A673 (cell line): ENCODE measurements around the gene AFAP1L1. TPM values are rescaled to one million over a fixed set of nuclear protein-coding genes. Genes with fewer than 3 reads are reported as not detected.
"Not testable (repeated sequence)": the region's sequence is repeated elsewhere in the genome, so short reads cannot be mapped to it uniquely, and the experiment has no call there.

Experiments used
- BruUV-seq: library from RNA; stranded (reverse); fragments of 400-500 nt; replicated peaks from 2 replicates; lab custom pipeline; 2021; lab: Mats Ljungman, UMichigan
- CTCF ChIA-PET: fragments of 300-600 bp; sonication (Branson Sonifier 250); formaldehyde crosslinking; loops from one replicate; lab custom pipeline; 2022; ENCODE audit warnings: antibody characterized with exemption; lab: Charles Lee
- POLR2A ChIA-PET: fragments of 300-600 bp; sonication (Branson Sonifier 250); formaldehyde crosslinking; loops from one replicate; lab custom pipeline; 2022; ENCODE audit warnings: antibody characterized with exemption; ENCODE audit not compliant: low non-redundant PET; lab: Charles Lee
- DNase-seq: peaks from one replicate; pipeline ENCODE4 v3.0.0-alpha.2; 2015; ENCODE audit warnings: low spot score
- H3K27ac ChIP-seq: fragments of 200-600 bp; sonication (generic); 2 replicates; pipeline ENCODE4 v1.5.1; 2016; ENCODE audit warnings: mixed run types, low read depth, mild to moderate bottlenecking, mixed read lengths, antibody characterized with exemption, low read length; ENCODE audit not compliant: poor library complexity, severe bottlenecking
- H3K27me3 ChIP-seq: fragments of 200-600 bp; sonication (generic); replicated peaks from 2 replicates; pipeline ENCODE4 v1.6.1; 2017; ENCODE audit warnings: mixed run types, low read depth, mild to moderate bottlenecking, mixed read lengths, antibody characterized with exemption, low read length; ENCODE audit not compliant: insufficient read depth, poor library complexity
- H3K36me3 ChIP-seq: fragments of 200-600 bp; sonication (generic); 2 replicates; pipeline ENCODE4 v1.6.1; 2016; ENCODE audit warnings: mixed run types, mild to moderate bottlenecking, mixed read lengths, antibody characterized with exemption, low read length; ENCODE audit not compliant: insufficient read depth, poor library complexity, severe bottlenecking
- H3K4me1 ChIP-seq: fragments of 200-600 bp; sonication (generic); 2 replicates; pipeline ENCODE4 v1.6.1; 2017; ENCODE audit warnings: mixed run types, mild to moderate bottlenecking, mixed read lengths, antibody characterized with exemption, low read length; ENCODE audit not compliant: insufficient read depth, poor library complexity, severe bottlenecking
- H3K4me3 ChIP-seq: fragments of 200-600 bp; sonication (generic); 2 replicates; pipeline ENCODE4 v1.5.1; 2016; ENCODE audit warnings: low read depth, mixed run types, mild to moderate bottlenecking, mixed read lengths, low read length; ENCODE audit not compliant: poor library complexity, severe bottlenecking
- H3K9me3 ChIP-seq: fragments of 200-600 bp; sonication (generic); 2 replicates; pipeline ENCODE4 v1.6.1; 2016; ENCODE audit warnings: mixed run types, low read depth, mild to moderate bottlenecking, mixed read lengths, antibody characterized with exemption, low read length; ENCODE audit not compliant: poor library complexity, severe bottlenecking
- EZH2 ChIP-seq: fragments of 200-600 bp; sonication (generic); IDR thresholded peaks from 2 replicates; pipeline ENCODE4 v1.6.1; 2017; ENCODE audit warnings: borderline replicate concordance, low read depth, mild to moderate bottlenecking, mixed read lengths, antibody characterized with exemption, low read length; ENCODE audit not compliant: poor library complexity, severe bottlenecking
- intact Hi-C: fragments of 100-400 bp; cut with micrococcal nuclease; formaldehyde crosslinking; loops from one replicate; pipeline ENCODE4 v1.10.0; 2022; ENCODE audit not compliant: unreplicated experiment
- total RNA-seq: library from RNA; stranded (reverse); gene quantifications from 2 replicates; pipeline ENCODE4 v1.2.3, GENCODE V29; 2021
- TF ChIP-seq, protein P1 (sequence below): fragments of 300-800, 200-600 bp; sonication (generic); conservative IDR thresholded peaks from 2 replicates; pipeline ENCODE4 v1.5.1; 2017; ENCODE audit warnings: low read depth, mild to moderate bottlenecking, antibody characterized with exemption, low read length, moderate library complexity, mixed read lengths

The AFAP1L1 gene
- total RNA-seq, 1 experiment from 2014 or later = 0.21 TPM

DNA sequence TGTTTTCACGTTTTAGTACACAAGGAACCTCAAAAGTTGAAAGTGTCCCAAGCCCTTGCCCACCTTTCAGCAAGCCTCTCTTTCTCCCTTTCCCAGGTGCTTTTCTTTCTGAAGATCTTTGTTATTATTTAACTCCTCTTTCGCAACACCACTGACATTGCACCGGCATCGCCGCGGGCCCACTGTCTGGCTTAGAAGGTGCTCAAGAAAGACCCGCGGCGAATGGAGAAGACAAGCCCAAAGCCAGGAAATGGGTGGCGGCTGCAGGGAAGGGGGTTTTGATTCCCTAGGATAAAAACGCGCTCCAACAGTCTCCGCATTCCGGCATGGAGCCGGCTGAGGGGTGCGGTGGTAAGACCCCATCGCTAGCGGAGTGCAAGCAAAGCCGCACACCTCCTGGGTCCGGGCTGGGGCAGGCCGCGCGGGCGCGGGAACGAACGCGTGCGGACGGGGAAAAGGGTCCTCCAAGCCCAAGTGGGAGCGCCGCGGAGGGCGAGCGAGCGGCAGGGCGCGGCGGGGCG is 404 bp upstream of the AFAP1L1 start:
- POLR2A ChIA-PET = no interaction called here
- peaks cover 31% of the 10 kb centered on the region for H3K27me3 ChIP-seq
- intact Hi-C loops = no loop called here
- no peaks in the 10 kb centered on the region for H3K4me1 ChIP-seq
- TF ChIP-seq, protein P1, sequence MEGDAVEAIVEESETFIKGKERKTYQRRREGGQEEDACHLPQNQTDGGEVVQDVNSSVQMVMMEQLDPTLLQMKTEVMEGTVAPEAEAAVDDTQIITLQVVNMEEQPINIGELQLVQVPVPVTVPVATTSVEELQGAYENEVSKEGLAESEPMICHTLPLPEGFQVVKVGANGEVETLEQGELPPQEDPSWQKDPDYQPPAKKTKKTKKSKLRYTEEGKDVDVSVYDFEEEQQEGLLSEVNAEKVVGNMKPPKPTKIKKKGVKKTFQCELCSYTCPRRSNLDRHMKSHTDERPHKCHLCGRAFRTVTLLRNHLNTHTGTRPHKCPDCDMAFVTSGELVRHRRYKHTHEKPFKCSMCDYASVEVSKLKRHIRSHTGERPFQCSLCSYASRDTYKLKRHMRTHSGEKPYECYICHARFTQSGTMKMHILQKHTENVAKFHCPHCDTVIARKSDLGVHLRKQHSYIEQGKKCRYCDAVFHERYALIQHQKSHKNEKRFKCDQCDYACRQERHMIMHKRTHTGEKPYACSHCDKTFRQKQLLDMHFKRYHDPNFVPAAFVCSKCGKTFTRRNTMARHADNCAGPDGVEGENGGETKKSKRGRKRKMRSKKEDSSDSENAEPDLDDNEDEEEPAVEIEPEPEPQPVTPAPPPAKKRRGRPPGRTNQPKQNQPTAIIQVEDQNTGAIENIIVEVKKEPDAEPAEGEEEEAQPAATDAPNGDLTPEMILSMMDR = no peak
- peak; percentile 91 for TF ChIP-seq EZH2
- H3K4me3 ChIP-seq = peak overlapping the region; percentile 41
- H3K9me3 ChIP-seq = no peaks in the 10 kb centered on the region
- CTCF ChIA-PET = no interaction called here
- BruUV-seq = no TSS peak
- H3K36me3 ChIP-seq = no peaks in the 10 kb centered on the region
- no peak overlapping the region for H3K27ac ChIP-seq
- peak; percentile 11 for DNase-seq

- H3K27me3 ChIP-seq = peaks cover 40% of the 10 kb centered on the region
- POLR2A ChIA-PET = interaction anchor here (0.5 kb wide), 1 partner anchor 52 kb away, joined by 4 read pairs; no protein-coding TSS in a partner anchor
- H3K4me1 ChIP-seq, intact Hi-C loops, H3K36me3 ChIP-seq, H3K27ac ChIP-seq, BruUV-seq, H3K9me3 ChIP-seq, CTCF ChIA-PET, H3K4me3 ChIP-seq, DNase-seq: not testable (repeated sequence)
Observed at GRCh38 chr5:149272781-149273180, 1.1 kb downstream of the AFAP1L1 start.

DNA sequence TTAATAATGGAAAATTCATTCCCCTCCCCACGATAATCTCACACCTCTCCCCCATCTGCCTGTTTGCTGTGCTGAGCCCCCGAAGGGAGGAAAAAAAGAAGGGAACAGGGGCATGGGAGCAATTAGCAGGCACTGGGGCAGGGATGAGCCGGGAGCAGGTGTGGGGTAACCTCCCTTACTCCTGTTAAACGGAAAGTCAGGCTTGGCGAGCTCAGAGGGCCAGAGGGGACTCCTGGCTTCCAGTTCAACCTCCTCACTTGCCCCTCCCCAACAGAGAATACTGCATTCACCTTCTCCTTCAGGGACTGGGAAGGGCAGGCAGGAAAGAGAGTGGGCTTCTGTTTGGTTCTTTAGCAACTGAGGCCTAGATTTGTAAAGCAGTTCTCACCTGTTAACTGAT is 1.6 kb downstream of the AFAP1L1 start:
- Histone ChIP-seq H3K9me3 (no peaks in the 10 kb centered on the region), H3K27me3 (peaks cover 40% of the 10 kb centered on the region), H3K27ac (no peak overlapping the region), H3K36me3 (no peaks in the 10 kb centered on the region), H3K4me1 (no peaks in the 10 kb centered on the region), H3K4me3 (no peak overlapping the region)
- POLR2A ChIA-PET = no interaction called here
- intact Hi-C loops = no loop called here
- CTCF ChIA-PET = no interaction called here
- BruUV-seq = no TSS peak
- DNase-seq = no peak
- TF ChIP-seq EZH2 = no peak
- TF ChIP-seq, protein P1 = no peak

DNA sequence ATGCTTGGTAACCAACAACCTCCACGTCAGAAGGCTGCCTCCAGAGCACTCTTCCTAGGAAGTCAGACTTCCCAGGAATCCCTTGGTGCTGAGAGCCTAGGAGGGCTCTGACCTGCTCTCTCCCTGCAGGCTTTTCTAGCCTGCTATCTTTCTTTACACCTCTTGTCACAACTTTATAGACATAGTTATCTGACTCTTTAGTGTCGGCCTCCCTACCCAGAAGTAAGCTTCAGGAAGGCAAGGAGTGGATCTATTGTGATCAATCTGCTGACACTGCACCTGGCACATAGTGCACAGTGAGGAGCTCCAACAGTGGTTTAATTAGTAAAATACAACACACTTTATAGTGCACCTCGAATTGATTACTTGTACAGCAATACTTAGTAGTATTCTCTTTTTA is 2.3 kb downstream of the AFAP1L1 start:
- ChIA-PET CTCF (interaction anchor here (0.7 kb wide), 1 partner anchor 831 kb away, joined by 4 read pairs; no protein-coding TSS in a partner anchor), POLR2A (no interaction called here)
- intact Hi-C loops = no loop called here
- Histone ChIP-seq H3K9me3 (no peaks in the 10 kb centered on the region), H3K4me3 (no peak overlapping the region), H3K27ac (no peak overlapping the region), H3K36me3 (no peaks in the 10 kb centered on the region), H3K27me3 (peaks cover 40% of the 10 kb centered on the region), H3K4me1 (no peaks in the 10 kb centered on the region)
- no TSS peak for BruUV-seq
- TF ChIP-seq, protein P1 = no peak
- no peak for TF ChIP-seq EZH2
- no peak for DNase-seq
